ENCODE results near the gene MSANTD3.
"Not testable (repeated sequence)": the region's sequence is repeated elsewhere in the genome, so short reads cannot be mapped to it uniquely, and the experiment has no call there.

The MSANTD3 gene, protein sequence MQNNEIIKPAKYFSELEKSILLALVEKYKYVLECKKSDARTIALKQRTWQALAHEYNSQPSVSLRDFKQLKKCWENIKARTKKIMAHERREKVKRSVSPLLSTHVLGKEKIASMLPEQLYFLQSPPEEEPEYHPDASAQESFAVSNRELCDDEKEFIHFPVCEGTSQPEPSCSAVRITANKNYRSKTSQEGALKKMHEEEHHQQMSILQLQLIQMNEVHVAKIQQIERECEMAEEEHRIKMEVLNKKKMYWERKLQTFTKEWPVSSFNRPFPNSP

DNA sequence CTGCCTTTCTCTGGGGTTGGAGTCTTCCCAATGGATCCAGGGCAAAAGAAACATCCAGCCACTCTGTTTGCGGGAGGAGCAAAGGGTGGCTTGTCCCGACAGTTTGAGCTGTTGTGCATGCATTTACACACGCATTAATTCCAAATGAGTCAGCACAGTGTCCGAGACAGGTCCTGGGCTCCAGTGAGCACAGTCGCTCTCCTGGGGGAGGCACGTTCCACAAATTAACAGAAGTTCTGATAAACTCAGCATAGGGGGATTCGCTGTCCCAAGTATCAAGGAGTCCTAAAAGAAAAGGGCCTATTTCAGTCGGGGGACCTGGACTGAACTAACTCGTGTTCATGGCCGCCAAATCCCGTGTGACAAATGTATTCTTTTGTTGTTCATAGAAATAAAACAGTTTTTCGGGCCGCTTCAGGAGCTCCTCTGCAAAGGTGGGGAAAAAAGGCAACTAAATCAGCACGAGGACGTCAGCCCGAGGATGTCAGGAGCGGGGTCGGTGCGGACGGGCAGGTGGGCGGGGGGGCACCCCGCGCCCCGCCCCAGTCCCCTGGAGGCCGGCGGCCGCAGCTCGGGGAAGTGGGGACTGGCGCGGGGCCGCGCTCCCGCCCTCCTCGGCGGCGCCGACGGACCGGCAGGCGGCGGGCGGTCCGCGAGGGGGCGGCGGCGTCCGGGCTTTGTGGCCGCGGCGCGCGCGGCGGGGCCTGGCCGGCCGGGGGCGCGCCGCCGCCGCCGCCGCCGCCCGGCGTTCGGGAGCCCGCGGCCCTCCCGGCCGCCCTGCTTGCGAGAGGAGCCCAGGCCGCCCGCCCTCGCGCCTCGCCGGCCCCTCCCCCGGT lies at the start of gene MSANTD3:
Gene MSANTD3, plus strand, starts transcription at position 614 of the 836 bp plus-strand sequence. CDS start 14,796 bp downstream, outside the sequence.
- peak; percentile 23 to 30 (median 28) for DNase-seq (ENCODE audit: low read depth in 3 of 3)

DNA sequence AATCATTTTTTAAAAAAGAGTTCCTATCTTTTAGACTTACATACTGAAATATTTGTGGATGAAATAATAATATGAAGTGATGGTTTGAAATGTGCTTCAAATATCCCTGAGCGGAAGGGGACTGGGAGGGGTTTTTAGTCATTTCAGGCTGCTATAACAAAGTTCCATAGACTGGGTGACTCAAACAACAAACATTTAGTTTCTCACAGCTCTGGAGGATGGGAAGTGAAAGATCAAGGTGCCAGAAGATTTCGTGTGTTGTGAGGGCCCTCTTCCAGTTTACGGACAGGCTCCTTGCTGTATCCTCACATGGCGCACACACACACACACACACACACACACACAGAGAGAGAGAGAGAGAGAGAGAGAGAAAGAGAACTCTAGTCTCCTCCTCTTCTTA lies 47.1 kb upstream of the MSANTD3 start:
- DNase-seq (ENCODE audit: low read depth in 3 of 3), result no peak

DNA sequence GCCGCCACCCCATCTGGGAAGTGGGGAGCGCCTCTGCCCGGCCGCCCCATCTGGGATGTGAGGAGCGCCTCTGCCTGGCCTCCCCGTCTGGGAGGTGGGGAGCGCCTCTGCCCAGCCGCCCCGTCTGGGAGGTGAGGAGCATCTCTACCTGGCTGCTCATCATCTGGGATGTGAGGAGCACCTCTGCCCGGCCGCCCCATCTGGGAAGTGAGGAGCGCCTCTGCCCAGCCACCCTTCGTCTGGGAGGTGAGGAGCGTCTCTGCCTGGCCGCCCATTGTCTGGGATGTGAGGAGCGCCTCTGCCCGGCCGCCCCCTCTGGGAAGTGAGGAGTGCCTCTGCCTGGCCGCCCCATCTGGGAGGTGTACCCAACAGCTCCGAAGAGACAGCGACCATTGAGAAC lies 34.0 kb upstream of the MSANTD3 start:
- DNase-seq (ENCODE audit: low read depth in 3 of 3), result not testable (repeated sequence)

DNA sequence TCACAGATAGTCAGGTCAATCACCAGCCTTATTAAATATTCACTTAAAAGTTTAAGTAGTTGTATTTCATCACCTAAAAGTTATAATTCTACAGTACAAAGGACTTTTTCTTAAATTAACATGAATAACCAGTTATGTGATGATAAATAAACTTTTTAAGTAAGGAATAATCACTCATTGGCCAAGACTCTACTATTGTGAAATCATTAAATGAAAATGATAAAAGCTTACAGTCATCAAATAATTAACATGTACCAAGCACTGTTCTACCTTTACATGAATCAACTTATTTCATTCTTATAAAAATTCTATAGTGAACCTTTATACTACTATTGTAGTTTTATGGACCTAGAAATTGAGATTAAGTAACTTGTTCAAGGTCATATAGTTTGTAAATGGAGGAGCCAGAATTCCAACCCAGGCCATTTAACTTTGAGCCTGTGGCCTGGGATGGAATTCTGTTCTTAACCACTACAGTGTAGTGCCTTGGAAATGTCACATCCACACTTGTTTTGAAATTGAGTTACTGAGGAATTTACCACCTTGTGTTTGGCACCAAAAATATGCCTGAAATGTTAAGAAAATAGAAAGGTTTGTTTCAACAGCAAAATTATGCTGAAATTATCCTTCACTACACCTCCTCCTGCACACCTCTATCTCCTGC lies 32.8 kb upstream of the MSANTD3 start:
- DNase-seq (ENCODE audit: low read depth in 3 of 3), result no peak

DNA sequence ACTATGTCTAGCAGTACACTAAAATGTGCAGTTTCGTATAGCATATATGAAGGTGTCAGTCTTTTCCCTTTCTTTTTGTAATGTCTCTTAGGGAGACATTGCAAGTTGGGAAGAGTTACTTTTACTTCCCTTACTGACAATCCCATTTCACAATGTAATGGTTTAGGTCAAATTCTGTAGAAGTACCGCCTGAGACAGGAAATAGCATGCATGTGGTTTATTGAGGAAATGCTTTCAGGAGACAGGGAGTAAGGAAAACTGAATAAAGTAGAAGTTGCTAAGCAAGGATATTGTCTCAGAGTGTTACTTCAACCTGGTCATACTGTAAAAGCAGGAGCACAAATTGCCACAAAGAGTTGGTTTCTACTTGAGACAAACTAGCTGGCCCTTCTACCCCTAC lies 32.1 kb upstream of the MSANTD3 start:
- no peak for DNase-seq (ENCODE audit: low read depth in 3 of 3)

DNA sequence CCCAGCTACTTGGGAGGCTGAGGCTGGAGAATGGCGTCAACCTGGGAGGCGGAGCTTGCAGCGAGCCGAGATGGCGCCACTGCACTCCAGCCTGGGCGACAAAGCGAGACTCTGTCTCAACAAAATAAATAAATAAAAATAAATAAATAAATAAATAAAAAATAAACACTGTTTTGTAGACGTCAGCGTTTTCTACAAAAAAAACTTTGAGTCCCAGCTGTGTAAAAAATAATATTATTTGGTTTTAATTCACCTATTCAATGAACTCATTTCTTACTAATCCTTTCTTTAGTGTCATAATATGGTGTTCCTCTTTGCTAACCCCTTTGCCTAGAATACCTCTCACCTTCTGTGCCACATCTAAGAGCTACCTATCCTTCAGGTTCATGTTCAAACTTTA lies 30.2 kb upstream of the MSANTD3 start:
- DNase-seq (ENCODE audit: low read depth in 3 of 3), result no peak

DNA sequence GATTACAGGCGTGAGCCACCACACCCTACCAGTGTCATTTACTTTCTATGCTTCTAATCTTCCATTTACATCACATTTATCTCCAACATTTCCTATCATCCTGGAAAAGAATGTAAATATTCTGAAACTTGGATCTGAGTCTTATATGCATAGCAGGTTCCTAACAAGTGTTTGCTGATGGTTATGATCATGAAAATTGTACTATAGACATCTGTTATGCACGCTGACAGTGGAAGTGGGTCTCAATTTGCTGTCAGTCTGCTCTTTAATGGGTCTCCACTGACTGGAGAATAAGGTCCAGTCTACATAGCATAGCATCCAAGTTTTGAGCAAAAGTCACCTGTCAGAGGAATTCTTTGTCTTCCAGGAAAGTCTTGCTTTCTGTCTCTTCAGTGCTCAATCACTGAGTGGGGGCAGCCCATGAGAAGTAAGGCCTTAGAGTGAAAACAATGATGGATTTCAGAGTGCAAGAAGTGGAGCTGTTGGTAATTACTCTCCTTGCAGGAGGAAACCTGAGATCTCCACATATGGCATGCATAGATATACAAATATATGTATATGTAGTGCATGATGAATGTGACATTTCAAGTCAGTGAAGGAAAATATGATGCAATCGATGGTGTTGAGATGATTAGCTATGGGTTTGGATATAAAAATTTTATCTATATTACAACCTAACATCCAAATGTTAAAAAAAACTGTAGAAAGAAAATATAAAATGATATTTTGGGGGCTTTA lies 29.2 kb upstream of the MSANTD3 start:
- no peak for DNase-seq (ENCODE audit: low read depth in 3 of 3)

DNA sequence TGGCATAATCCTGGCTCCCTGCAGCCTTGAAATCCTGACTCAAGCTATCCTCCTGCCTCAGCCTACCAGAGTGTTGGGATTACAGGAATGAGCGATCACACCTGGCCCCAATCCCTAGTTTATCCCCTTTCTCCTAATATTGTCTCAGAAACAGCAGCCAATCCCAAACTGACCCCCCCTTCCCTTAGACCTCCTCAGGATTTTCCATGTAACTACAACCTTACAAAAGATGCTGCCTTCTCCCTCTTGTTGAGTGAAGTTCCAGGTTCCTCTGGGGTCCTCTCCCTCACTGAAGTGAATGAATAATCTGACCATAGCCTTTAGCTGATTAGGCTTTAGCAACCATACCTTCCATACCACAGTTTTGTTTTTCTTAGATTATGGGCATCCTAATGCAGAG lies 25.9 kb upstream of the MSANTD3 start:
- no peak for DNase-seq (ENCODE audit: low read depth in 3 of 3)

DNA sequence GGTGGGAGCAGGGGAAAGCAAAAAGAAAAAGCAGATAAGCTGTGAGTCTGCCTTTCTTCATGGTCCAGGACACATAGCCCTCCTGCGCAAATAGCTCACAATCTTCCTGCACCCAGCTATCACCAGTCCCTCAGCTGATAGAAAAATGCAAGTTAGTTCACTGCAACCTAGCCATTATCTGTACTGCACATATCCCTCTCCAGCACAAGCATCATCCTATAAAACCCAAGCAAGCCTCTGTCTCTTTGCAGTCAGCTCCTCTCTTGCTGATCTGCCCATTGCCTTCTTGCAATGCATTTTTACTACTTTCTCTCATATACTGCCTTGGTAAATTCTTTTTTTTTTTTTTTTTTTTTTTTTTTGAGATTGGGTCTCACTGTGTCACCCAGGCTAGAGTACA lies 20.0 kb upstream of the MSANTD3 start:
- no peak for DNase-seq (ENCODE audit: low read depth in 3 of 3)

DNA sequence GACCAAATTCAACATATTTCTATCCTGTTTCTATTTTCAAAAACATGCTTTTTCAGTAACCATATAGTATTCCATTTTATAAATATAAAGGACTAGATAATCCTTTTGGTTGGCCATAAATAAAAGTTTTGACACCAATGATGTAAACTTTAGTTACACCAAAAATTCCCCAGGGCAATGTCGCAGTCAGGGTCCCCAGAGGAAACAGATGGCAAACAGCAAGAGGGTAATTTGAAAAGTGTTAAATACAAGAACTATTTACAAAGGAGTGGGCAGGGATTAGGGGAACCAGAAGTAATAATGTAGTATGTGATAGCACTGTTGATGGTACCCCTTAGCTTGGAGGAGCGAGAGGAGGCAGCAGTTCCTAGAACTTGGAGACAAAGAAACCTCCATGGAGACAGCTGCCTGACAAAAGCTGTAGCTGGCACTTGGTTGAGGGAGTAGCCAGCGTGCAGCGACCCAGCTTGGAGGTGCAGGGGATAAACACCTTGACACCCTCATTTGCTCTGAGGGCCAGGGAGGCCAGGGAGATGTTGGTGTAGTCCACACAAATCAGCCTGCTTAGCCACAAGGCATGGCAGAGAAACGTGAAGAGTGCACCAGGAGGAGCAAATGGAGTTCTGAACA lies 18.3 kb upstream of the MSANTD3 start:
- DNase-seq (ENCODE audit: low read depth in 3 of 3), result no peak

DNA sequence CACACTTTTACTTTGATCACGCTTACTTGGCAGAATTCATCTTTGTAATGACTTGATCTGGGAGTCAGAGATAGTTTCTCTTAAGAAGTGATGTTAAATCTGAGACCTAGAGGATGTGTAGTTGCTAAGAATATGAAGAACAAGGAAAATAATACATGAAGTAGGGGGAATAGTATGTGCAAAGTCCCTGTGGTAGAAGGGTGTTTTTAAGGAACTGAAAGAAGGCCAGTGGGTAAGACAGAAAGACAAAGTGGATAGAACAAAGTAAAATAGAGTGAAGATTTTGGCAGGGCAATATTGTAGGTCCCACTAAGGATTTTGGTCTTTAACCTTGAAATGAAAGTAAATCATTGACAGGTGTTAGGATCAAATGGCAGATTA lies 17.8 kb upstream of the MSANTD3 start:
- DNase-seq (ENCODE audit: low read depth in 3 of 3), result no peak

DNA sequence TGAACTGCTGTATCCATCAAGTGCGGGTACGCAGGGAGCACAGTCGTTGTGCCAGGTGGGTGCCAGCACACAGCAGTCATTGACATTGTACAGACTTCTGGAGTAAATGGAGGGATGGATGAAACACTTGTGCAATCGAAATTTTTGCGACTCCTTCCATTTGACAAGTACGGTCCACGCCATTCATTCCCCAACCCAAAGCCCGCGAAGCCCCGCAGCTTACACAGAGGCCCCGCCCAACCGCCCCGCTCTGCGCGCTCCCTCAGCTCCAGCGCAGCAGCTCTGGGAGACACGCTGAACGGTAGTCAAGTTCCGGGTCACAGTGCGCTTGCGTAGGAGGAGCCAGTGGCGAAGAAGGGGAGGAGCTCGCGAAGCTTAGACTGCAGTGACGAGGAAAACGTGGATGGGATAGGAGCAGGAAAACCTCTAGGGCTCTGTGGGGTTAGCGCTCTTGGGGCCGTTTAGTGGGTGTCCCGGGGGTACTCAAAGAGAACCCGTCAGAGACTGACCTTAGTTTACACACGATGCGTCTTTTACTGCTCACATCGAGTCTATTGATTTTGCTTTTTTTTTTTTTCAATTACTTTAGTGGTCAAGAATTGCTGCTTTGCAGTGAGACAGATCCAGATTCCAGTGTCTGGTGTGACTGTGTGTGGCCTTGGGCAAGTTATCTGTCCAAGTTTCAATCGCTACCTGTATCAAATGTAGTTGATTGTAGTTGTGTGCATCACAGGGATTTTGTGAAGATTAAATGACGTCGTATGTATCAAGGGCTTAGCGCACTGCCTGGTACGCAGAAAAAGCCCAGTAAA lies 15.3 kb upstream of the MSANTD3 start:
- DNase-seq (ENCODE audit: low read depth in 3 of 3), result peak; percentile 74 to 81 (median 78)

DNA sequence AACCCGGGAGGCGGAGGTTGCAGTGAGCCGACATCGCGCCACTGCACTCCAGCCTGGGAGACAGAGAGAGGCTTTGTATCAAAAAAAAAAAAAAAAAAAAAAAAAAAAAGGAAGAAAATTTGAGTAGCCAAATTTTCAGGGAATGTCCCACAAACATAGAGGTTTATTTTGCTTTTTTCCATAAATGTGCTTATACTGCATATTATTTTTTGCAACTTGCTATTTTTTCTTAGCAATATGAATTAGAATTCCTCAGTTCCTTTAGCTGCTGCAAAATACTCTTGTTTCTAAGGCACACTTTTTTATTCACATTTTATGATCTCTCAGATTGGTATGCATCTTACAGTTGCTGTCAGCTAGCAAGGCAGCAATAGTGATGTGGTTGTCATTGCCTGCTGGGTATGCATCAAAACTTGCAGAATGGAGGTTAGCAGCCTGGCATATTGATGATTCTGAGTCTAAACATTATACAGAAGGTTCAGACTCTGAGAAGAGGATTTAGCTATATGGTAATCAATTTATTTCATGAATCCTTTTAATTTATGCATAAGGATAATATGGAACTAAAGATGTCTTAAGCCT lies 13.0 kb upstream of the MSANTD3 start:
- no peak for DNase-seq (ENCODE audit: low read depth in 3 of 3)

DNA sequence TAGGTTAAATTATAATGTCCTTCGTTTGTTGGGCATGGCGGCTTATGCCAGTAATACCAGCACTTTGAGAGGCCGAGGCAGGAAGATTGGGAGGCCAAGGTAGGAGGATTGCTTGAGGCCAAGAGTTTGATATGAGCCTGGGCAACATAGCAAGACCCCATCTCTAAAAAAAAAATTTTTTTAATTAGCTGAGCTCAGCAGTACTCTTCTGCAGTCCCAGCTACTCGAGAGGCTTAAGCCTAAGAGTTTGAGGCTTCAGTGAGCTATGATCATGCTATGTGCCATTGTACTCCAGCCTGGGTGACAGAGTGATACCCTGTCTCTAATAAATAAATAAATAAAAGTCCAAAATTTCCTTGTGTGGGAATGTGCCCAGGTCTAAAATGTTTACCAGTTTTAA lies 9.1 kb upstream of the MSANTD3 start:
- no peak for DNase-seq (ENCODE audit: low read depth in 3 of 3)

DNA sequence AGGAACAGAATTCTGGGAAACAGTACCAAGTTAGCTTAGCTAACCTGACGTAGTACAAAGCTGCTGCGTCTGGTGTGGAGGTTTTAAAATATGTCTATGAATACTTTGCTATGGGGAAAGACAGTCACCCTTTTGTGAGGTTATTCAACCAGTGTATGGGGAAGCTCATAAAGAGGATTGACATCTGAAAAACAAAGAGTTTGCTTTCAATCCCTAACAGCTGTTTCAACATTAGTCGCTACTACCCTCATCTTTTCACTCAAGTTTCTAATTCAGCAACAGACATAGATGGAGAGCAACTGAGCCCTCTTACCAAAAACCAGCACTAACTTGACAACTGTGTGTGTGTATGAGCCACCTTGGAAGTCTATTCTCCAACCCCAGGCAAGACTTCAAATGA lies 7.8 kb upstream of the MSANTD3 start:
- no peak for DNase-seq (ENCODE audit: low read depth in 3 of 3)

DNA sequence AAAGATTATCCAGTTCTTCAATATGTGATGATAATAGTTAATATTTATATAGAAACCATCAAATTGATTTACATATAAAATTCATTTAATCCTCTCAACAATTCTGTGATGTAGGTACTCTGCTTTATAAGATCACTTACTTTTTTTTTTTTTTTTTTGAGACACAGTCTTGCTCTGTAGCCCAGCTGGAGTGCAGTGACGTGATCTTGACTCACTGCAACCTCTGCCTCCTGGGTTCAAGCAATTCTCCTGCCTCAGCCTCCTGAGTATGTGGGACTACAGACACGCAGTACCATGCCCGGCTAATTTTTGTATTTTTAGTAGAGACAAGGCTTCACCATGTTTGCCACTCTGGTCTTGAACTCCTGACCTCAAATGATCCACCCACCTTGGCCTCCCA lies 5.8 kb upstream of the MSANTD3 start:
- not testable (repeated sequence) for DNase-seq (ENCODE audit: low read depth in 3 of 3)

DNA sequence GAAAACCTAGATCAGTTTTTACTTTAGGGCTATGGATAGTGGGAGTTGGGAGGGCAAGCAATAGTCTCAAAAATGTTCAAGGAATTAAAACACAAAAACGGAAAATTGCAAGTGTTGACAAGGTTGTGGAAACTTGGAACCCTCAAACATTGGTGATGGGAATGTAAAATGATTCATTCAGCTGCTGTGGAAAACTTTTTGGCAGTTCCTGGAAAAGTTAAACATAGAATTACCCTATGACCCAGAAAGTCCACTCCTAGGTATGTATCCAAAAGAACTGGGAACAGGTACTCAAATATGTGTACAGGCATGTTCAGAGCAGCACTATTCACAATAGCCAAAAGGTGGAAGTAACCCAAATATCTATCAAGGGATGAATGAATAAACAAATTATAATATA lies 1.2 kb upstream of the MSANTD3 start:
- DNase-seq (ENCODE audit: low read depth in 3 of 3), result no peak

DNA sequence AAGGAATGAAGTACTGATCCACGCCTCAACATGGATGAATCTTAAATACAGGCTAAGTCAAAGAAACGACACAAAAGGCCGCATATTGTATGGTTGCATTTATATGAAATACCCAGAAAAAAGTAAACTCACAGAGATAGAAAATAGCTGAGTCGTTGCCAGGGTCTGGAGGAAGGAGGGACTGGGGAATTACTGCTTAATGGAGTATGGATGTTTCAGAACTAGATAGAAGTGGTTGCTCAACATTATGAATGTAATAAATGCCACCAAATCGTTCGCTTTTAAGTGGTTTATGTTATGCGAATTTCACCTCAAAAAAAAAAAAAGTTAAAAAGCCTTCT lies 784 bp upstream of the MSANTD3 start:
- DNase-seq (ENCODE audit: low read depth in 3 of 3), result no peak

DNA sequence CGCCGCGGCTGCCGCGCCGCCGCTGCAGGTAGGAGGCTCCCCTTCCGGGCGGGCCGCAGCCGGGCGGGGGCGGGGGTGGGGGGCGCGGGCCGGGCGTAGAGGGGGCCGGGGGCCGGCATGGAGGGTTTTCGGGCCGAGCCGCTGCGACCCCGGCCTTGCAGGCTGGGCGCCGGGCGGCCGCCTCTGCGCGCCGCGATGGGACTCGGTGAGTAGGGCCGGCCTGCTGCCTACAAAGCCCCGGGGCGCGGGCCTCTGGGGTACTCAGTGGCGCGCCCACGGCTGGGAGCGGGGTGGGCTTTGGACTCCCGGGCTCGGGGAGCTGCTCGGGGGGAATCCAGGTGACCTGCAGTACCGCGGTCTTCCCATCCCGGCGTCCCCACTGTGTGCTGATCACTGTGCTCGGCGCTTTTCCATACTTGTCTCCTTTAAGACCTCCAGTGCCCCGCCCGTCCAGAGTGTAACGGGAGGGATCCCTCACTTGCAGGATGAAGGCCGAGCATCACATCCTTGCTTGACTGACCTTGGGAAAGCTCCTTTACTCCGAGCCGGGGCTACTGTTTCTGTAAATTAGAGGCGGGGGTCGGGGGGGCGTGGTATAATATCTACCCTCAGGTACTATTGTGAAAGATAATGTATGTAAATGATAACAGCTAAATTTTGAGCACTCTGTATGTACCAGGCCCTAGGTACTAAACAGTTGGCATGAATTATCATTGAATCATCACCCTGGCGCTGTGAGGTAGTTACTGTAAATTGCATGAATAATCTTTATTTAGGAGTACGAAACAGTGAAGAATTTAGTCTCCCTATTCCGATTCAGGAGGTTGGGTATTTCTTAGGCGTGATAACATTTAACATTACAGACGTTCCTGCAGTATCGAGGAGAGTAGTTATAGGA lies 672 bp downstream of the MSANTD3 start:
- DNase-seq (ENCODE audit: low read depth in 3 of 3), result peak in 1 of 3 experiments; percentile 34

Data from stimulated activated CD4-positive, alpha-beta T cell treated with anti-CD3 and anti-CD28 coated beads, TNF-alpha, amount 100 ng/mL, for 4 hours (primary cell).